GM23338 (cell line): ENCODE data around the gene GRID2. TPM values are rescaled to one million over a fixed set of nuclear protein-coding genes. Genes with fewer than 3 reads are reported as not detected.

Experiments used
- ATAC-seq: fragments of 200-7000 bp; cut with Tn5 transposase; 3 replicates; pipeline ENCODE4 v1.9.1; 2020
- DNase-seq: peaks from one replicate; pipeline ENCODE4 v3.0.0-alpha.2; 2015; ENCODE audit warnings: low spot score
- H2AFZ ChIP-seq: fragments of 200-600 bp; sonication (generic); 2 replicates; pipeline ENCODE4 v1.8.0; 2016; ENCODE audit warnings: antibody characterized with exemption, mild to moderate bottlenecking, moderate library complexity
- H3F3A ChIP-seq: fragments of 200-600 bp; sonication (generic); replicated peaks from 2 replicates; pipeline ENCODE4 v1.8.0; 2017; ENCODE audit warnings: antibody characterized with exemption, mixed run types, low read depth
- H3K27ac ChIP-seq: fragments of 200-600 bp; sonication (generic); 2 replicates; pipeline ENCODE4 v1.6.1; 2016; ENCODE audit warnings: low read depth
- H3K27me3 ChIP-seq: fragments of 200-600 bp; sonication (generic); 2 replicates; pipeline ENCODE4 v1.8.0; 2016; ENCODE audit warnings: mild to moderate bottlenecking, mixed run types, moderate library complexity; ENCODE audit not compliant: insufficient read depth
- H3K36me3 ChIP-seq: fragments of 200-600 bp; sonication (generic); 2 replicates; pipeline ENCODE4 v1.8.0; 2016; ENCODE audit warnings: mild to moderate bottlenecking; ENCODE audit not compliant: insufficient read depth
- H3K4me1 ChIP-seq: fragments of 200-600 bp; sonication (generic); 2 replicates; pipeline ENCODE4 v1.8.0; 2016; ENCODE audit warnings: mild to moderate bottlenecking, moderate library complexity; ENCODE audit not compliant: insufficient read depth
- H3K4me2 ChIP-seq: fragments of 200-600 bp; sonication (generic); 2 replicates; pipeline ENCODE4 v1.7.1; 2017; ENCODE audit warnings: mixed run types
- H3K4me3 ChIP-seq: fragments of 200-600 bp; sonication (generic); 2 replicates; pipeline ENCODE4 v1.6.1; 2016; ENCODE audit warnings: mixed run types
- H3K79me2 ChIP-seq: fragments of 200-600 bp; sonication (generic); replicated peaks from 2 replicates; pipeline ENCODE4 v1.8.0; 2017; ENCODE audit warnings: mild to moderate bottlenecking; ENCODE audit not compliant: insufficient read depth
- H3K9me2 ChIP-seq: fragments of 200-600 bp; sonication (generic); 2 replicates; pipeline ENCODE4 v1.8.0; 2017; ENCODE audit not compliant: insufficient read depth
- H4K20me1 ChIP-seq: fragments of 200-600 bp; sonication (generic); replicated peaks from 2 replicates; pipeline ENCODE4 v1.8.0; 2017; ENCODE audit warnings: mild to moderate bottlenecking; ENCODE audit not compliant: insufficient read depth
- H3K27ac Mint-ChIP-seq: 2 replicates; pipeline ENCODE4 v1.8.0; 2020; ENCODE audit warnings: inconsistent platforms, mild to moderate bottlenecking, moderate library complexity, mixed read lengths
- H3K27me3 Mint-ChIP-seq: 3 replicates; pipeline ENCODE4 v1.8.0; 2022; ENCODE audit warnings: low read depth, mild to moderate bottlenecking, moderate library complexity, mixed read lengths, inconsistent platforms; ENCODE audit not compliant: insufficient read depth, poor library complexity
- H3K36me3 Mint-ChIP-seq: 3 replicates; pipeline ENCODE4 v1.8.0; 2021; ENCODE audit warnings: low read depth, mild to moderate bottlenecking, inconsistent platforms, moderate library complexity, mixed read lengths
- H3K4me1 Mint-ChIP-seq: 3 replicates; pipeline ENCODE4 v1.8.0; 2020; ENCODE audit warnings: mild to moderate bottlenecking, inconsistent platforms, mixed read lengths
- H3K4me3 Mint-ChIP-seq: 3 replicates; pipeline ENCODE4 v1.8.0; 2021; ENCODE audit warnings: moderate library complexity, mild to moderate bottlenecking, inconsistent platforms, mixed read lengths
- H3K9me3 Mint-ChIP-seq: 3 replicates; pipeline ENCODE4 v1.8.0; 2020; ENCODE audit warnings: moderate library complexity, mild to moderate bottlenecking, inconsistent platforms, mixed read lengths
- CREB1 ChIP-seq: fragments of 250-450 bp; sonication (Bioruptor Pico); IDR thresholded peaks from 2 replicates; pipeline ENCODE4 v1.5.0; 2020; ENCODE audit warnings: low read depth, mild to moderate bottlenecking, moderate library complexity
- EZH2 ChIP-seq: fragments of 200-600 bp; sonication (generic); IDR thresholded peaks from one replicate; pipeline ENCODE4 v1.8.0; 2017; ENCODE audit warnings: antibody characterized with exemption, mild to moderate bottlenecking, low read depth; ENCODE audit not compliant: unreplicated experiment
- EZH2phosphoT487 ChIP-seq: fragments of 200-600 bp; sonication (generic); IDR thresholded peaks from one replicate; pipeline ENCODE4 v1.8.1; 2018; ENCODE audit warnings: antibody characterized with exemption; ENCODE audit not compliant: unreplicated experiment
- JUNB ChIP-seq: IDR thresholded peaks from one replicate; pipeline ENCODE4 v1.6.1; 2016; ENCODE audit warnings: antibody characterized with exemption; ENCODE audit not compliant: unreplicated experiment
- NANOG ChIP-seq: IDR thresholded peaks from 2 replicates; pipeline ENCODE4 v1.6.1; 2016; ENCODE audit warnings: antibody characterized with exemption, borderline replicate concordance
- POLR2AphosphoS5 ChIP-seq: IDR thresholded peaks from 2 replicates; pipeline ENCODE4 v1.6.1; 2016; ENCODE audit warnings: antibody characterized with exemption, low read depth
- REST ChIP-seq: IDR thresholded peaks from one replicate; pipeline ENCODE4 v1.6.1; 2018; ENCODE audit warnings: antibody characterized with exemption; ENCODE audit not compliant: unreplicated experiment
- STAT1 ChIP-seq: IDR thresholded peaks from one replicate; pipeline ENCODE4 v1.6.1; 2016; ENCODE audit warnings: antibody characterized with exemption; ENCODE audit not compliant: unreplicated experiment
- ZNF114 ChIP-seq: fragments of 250-450 bp; sonication (Bioruptor Pico); IDR thresholded peaks from 2 replicates; pipeline ENCODE4 v1.5.0; 2020; ENCODE audit warnings: mild to moderate bottlenecking, moderate library complexity
- ZNF331 ChIP-seq: fragments of 250-450 bp; sonication (Bioruptor Pico); IDR thresholded peaks from 2 replicates; pipeline ENCODE4 v1.5.0; 2020; ENCODE audit warnings: low read depth, mild to moderate bottlenecking, moderate library complexity
- polyA plus RNA-seq: library from polyadenylated mRNA; unstranded; fragments of >200 nt; fragmentation: Nextera tagmentation; extraction: Ambion mirVana; gene quantifications from 2 replicates; pipeline ENCODE4 v1.2.1, GENCODE V29; 2016
- total RNA-seq: library from RNA; depleted of rRNA; stranded (reverse); fragments of >200 nt; shearing (Covaris generic); gene quantifications from 2 replicates; pipeline ENCODE4 v1.2.3, GENCODE V29; 2014
- TF ChIP-seq, protein P1 (sequence below): IDR thresholded peaks from 2 replicates; pipeline ENCODE4 v1.6.1; 2016; ENCODE audit warnings: antibody characterized with exemption
- TF ChIP-seq, protein P2 (sequence below): fragments of 250-450 bp; sonication (Bioruptor Pico); IDR thresholded peaks from 2 replicates; pipeline ENCODE4 v1.5.0; 2020; ENCODE audit warnings: mild to moderate bottlenecking, moderate library complexity

Gene GRID2
- total and polyA plus RNA-seq, 2 experiments from 2014 or later = 19.9 to 65.4 TPM

GRCh38 chr4:93722446-93722845 lies 1418.7 kb downstream of the GRID2 start:
- H3K27ac ChIP-seq = no peak overlapping the region
- Mint-ChIP-seq H3K9me3 (peaks cover 3% of the 10 kb centered on the region; the same call in 1 of the 3 replicates), H3K36me3 (no peaks in the 10 kb centered on the region), H3K27ac (no peak overlapping the region), H3K4me1 (no peaks in the 10 kb centered on the region), H3K27me3 (no peaks in the 10 kb centered on the region), H3K4me3 (no peak overlapping the region)
- TF ChIP-seq NANOG (no peak), CREB1 (no peak), ZNF114 (no peak), ZNF331 (no peak), EZH2 (no peak), POLR2AphosphoS5 (no peak), REST (no peak), JUNB (no peak)
- no peaks in the 10 kb centered on the region for H3K4me1 ChIP-seq
- H3K27me3 ChIP-seq = no peaks in the 10 kb centered on the region
- no peak overlapping the region for H3K4me2 ChIP-seq
- ATAC-seq = no peak
- no peak overlapping the region for H2AFZ ChIP-seq
- H4K20me1 ChIP-seq = no peaks in the 10 kb centered on the region
- H3K36me3 ChIP-seq = no peaks in the 10 kb centered on the region
- no peak for DNase-seq
- H3K9me2 ChIP-seq = no peaks in the 10 kb centered on the region
- H3K4me3 ChIP-seq = no peak overlapping the region
- no peaks in the 10 kb centered on the region for H3K79me2 ChIP-seq
- no peaks in the 10 kb centered on the region for H3F3A ChIP-seq

DNA sequence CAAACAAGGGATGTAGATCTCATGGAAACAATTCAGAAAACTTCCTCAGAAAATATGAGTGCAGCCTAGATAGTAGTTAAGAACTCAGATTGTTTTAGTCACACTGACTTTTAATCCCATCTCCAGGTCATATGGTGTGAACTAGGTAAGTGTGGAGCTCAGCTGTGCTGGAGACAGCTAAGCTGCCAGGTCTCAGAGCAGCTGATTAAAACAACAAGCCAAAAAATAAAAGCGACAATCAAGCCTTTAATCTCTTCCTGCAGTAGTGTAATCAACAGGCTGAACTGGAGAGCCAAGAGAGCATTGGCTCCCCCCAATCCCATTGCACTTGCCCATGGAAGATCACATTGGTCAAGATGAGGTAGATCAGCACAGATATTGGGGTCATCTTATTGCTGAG lies 1426.5 kb downstream of the GRID2 start:
- H3K36me3 ChIP-seq = peaks cover 3% of the 10 kb centered on the region; the same call in 1 of the 2 replicates
- H4K20me1 ChIP-seq = 0 out of 2 replicates have a peak, but pooled peaks cover 3% of the 10 kb centered on the region
- H3K27me3 ChIP-seq = no peaks in the 10 kb centered on the region
- Mint-ChIP-seq H3K4me3 (no peak overlapping the region), H3K9me3 (no peaks in the 10 kb centered on the region), H3K27ac (no peak overlapping the region; the same call in 1 of the 2 replicates), H3K27me3 (peaks cover 4% of the 10 kb centered on the region), H3K36me3 (no peaks in the 10 kb centered on the region), H3K4me1 (peaks cover 41% of the 10 kb centered on the region)
- no peaks in the 10 kb centered on the region for H3F3A ChIP-seq
- no peaks in the 10 kb centered on the region for H3K9me2 ChIP-seq
- H3K79me2 ChIP-seq = no peaks in the 10 kb centered on the region
- H3K4me1 ChIP-seq = peaks cover 48% of the 10 kb centered on the region
- ATAC-seq (no peak; the same call in 2 of the 3 replicates), DNase-seq (no peak)
- H2AFZ ChIP-seq = no peak overlapping the region
- no peak overlapping the region for H3K27ac ChIP-seq
- peak overlapping the region; percentile 45; the same call in 1 of the 2 replicates for H3K4me2 ChIP-seq
- H3K4me3 ChIP-seq = no peak overlapping the region
- TF ChIP-seq EZH2phosphoT487 (no peak), EZH2 (no peak), STAT1 (no peak), JUNB (no peak), POLR2AphosphoS5 (no peak), NANOG (no peak), CREB1 (no peak), ZNF114 (no peak)
- TF ChIP-seq, protein P1, sequence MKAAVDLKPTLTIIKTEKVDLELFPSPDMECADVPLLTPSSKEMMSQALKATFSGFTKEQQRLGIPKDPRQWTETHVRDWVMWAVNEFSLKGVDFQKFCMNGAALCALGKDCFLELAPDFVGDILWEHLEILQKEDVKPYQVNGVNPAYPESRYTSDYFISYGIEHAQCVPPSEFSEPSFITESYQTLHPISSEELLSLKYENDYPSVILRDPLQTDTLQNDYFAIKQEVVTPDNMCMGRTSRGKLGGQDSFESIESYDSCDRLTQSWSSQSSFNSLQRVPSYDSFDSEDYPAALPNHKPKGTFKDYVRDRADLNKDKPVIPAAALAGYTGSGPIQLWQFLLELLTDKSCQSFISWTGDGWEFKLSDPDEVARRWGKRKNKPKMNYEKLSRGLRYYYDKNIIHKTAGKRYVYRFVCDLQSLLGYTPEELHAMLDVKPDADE = no peak
- TF ChIP-seq, protein P2, sequence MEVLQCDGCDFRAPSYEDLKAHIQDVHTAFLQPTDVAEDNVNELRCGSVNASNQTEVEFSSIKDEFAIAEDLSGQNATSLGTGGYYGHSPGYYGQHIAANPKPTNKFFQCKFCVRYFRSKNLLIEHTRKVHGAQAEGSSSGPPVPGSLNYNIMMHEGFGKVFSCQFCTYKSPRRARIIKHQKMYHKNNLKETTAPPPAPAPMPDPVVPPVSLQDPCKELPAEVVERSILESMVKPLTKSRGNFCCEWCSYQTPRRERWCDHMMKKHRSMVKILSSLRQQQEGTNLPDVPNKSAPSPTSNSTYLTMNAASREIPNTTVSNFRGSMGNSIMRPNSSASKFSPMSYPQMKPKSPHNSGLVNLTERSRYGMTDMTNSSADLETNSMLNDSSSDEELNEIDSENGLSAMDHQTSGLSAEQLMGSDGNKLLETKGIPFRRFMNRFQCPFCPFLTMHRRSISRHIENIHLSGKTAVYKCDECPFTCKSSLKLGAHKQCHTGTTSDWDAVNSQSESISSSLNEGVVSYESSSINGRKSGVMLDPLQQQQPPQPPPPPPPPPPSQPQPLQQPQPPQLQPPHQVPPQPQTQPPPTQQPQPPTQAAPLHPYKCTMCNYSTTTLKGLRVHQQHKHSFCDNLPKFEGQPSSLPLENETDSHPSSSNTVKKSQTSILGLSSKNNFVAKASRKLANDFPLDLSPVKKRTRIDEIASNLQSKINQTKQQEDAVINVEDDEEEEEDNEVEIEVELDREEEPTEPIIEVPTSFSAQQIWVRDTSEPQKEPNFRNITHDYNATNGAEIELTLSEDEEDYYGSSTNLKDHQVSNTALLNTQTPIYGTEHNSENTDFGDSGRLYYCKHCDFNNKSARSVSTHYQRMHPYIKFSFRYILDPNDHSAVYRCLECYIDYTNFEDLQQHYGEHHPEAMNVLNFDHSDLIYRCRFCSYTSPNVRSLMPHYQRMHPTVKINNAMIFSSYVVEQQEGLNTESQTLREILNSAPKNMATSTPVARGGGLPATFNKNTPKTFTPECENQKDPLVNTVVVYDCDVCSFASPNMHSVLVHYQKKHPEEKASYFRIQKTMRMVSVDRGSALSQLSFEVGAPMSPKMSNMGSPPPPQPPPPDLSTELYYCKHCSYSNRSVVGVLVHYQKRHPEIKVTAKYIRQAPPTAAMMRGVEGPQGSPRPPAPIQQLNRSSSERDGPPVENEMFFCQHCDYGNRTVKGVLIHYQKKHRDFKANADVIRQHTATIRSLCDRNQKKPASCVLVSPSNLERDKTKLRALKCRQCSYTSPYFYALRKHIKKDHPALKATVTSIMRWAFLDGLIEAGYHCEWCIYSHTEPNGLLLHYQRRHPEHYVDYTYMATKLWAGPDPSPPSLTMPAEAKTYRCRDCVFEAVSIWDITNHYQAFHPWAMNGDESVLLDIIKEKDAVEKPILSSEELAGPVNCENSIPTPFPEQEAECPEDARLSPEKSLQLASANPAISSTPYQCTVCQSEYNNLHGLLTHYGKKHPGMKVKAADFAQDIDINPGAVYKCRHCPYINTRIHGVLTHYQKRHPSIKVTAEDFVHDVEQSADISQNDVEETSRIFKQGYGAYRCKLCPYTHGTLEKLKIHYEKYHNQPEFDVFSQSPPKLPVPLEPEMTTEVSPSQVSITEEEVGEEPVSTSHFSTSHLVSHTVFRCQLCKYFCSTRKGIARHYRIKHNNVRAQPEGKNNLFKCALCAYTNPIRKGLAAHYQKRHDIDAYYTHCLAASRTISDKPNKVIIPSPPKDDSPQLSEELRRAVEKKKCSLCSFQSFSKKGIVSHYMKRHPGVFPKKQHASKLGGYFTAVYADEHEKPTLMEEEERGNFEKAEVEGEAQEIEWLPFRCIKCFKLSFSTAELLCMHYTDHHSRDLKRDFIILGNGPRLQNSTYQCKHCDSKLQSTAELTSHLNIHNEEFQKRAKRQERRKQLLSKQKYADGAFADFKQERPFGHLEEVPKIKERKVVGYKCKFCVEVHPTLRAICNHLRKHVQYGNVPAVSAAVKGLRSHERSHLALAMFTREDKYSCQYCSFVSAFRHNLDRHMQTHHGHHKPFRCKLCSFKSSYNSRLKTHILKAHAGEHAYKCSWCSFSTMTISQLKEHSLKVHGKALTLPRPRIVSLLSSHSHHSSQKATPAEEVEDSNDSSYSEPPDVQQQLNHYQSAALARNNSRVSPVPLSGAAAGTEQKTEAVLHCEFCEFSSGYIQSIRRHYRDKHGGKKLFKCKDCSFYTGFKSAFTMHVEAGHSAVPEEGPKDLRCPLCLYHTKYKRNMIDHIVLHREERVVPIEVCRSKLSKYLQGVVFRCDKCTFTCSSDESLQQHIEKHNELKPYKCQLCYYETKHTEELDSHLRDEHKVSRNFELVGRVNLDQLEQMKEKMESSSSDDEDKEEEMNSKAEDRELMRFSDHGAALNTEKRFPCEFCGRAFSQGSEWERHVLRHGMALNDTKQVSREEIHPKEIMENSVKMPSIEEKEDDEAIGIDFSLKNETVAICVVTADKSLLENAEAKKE (CRISPR knock-in tag) = no peak
